GM12892 (cell line): ENCODE data around the gene ARRDC1.
"Not testable (repeated sequence)": the region's sequence is repeated elsewhere in the genome, so short reads cannot be mapped to it uniquely, and the experiment has no call there.

Experiments
- DNase-seq: peaks from one replicate; pipeline ENCODE4 v3.0.0; 2011; ENCODE audit not compliant: insufficient read length
- FAIRE-seq: peaks from 2 replicates; lab custom pipeline; 2011; peaks lifted over from hg19 to GRCh38; lab: Jason Lieb, UNC
- POLR2A ChIP-seq: IDR thresholded peaks from 2 replicates; pipeline ENCODE4 v1.6.1; 2011; ENCODE audit warnings: low read depth, low read length, control low read depth
- POLR2AphosphoS5 ChIP-seq: IDR thresholded peaks from 2 replicates; pipeline ENCODE4 v1.6.1; 2011; ENCODE audit warnings: low read depth, low read length, control low read depth
- TAF1 ChIP-seq: IDR thresholded peaks from 2 replicates; pipeline ENCODE4 v1.6.1; 2011; ENCODE audit warnings: low read depth, mild to moderate bottlenecking, control low read depth, low read length, borderline replicate concordance

Gene ARRDC1

DNA sequence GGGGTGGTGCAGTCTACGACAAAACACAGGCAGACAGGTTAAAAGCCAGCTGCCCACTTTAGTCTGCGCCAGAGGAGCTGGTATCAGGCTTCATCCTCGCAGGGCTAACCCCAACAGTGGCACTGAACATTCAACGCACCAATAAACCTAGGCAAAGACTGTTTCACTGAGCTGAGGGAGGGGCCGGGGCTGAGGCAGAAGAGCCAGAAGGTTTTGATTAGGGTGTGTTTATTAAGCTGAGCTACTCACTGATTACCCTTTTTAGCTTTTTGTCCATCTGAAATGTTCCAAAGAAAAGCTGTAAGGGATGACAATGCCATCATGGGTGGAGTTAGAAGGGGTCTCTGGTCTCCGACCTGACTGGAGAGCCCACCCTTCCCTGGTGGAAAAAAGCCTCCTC is 16.6 kb upstream of the ARRDC1 start:
- DNase-seq = no peak
- TF ChIP-seq TAF1 (no peak), POLR2AphosphoS5 (no peak), POLR2A (no peak)
- no peak for FAIRE-seq

DNA sequence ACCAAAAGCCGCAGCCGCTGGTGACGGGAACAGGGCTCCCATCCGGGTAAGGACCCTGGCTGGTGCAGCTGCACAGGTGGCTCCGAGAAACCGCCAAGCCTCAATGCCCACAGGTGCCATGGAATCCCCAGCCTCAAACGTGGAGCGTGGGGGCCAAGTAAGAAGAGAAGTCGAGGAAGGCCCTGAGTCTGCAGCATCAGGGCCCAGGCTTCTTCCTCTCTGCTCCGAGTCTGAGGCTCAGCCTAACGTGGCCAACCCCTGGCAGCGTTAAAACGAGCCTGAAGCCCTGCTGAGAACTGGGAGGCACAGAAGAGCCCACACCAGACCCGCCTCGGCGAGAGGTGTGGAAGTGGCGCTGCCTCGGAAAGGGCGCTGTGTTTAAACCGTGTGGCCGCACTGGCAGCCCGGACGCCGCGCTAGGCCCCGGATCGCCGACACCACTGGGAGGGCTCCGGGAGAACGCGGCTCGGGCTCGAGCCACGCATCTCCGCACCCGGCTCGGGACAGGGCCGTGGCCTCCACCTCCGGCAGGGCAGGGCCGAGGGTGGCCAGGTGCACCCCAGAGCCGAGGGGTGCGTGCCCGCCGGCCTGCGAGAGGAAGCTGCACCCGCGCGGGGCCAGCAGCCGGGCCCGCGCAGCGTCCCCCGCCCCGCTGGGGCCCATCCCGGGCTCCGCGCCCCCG is 15.9 kb upstream of the ARRDC1 start:
- TF ChIP-seq POLR2AphosphoS5 (no peak), POLR2A (no peak), TAF1 (no peak)
- FAIRE-seq (peak; percentile 5), DNase-seq (peak; percentile 46)

DNA sequence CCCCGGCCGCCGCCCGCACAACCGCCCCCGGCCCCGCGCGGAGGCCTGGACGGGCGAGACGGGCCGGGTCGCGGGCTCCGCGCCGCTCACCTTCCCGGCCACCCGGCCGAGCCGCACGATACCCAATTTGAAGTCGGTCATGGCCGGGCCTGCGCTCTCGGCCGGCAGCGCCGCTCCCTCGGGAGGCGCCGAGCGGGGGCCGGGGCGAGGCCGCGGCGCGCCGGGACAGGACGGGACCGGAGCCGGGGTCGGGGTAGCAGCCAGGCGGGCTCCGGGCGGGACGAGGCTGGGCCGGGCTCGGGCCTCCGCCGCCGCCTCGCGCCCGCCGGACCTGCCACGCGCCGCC is 15.4 kb upstream of the ARRDC1 start:
- no peak for FAIRE-seq
- TF ChIP-seq TAF1 (no peak), POLR2A (no peak), POLR2AphosphoS5 (no peak)
- DNase-seq = no peak

DNA sequence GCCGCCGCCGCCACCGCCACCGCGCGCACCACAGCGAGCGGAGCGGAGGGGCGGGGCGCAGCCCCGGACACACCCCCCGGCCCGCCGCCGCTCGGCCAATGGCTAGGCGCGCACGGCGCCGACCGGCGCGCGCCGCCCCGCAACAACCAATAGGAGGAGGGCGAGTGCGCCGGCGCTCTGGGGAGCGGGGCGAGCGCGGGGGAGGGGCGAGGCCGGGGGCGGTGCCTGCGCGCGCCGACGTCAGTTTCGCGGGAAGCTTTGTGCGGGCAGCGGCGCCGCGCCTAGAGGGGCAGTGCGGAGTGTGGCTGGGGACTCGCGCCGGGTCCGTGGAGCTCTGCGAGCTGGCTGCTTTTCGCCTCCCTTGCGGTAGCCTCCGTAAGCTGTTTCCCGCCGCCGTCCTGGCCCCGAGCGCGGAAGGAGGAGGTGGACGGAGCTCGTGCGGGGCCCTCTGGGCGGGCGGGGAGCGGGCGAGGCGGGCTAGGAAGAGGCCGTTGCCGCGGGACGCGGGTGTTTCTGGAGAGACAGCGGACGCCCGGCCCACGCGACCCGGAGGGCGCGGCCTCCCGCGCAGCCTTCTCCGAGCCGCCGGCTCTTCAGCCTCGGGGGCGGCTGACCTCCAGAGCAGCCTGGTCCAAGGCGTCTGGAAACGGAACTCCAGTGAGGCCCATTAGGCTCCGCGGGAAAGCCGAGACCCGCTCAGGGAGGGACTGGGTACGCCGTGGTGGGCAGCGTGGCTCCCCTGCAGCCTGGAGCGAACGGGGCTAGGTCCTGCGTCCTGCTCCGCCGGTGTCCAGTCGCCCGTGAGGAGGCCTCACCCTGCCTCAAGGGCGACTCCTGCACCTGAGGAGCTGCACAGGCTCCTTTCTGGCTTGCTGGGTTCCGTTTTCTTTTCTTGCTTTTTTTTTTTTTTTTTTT is 14.8 kb upstream of the ARRDC1 start, which contains the start of gene ZMYND19:
Gene ZMYND19, minus strand, starts transcription at position 44 of the 915 bp plus-strand sequence. CDS start 249 bp downstream, outside the sequence.
- DNase-seq (peak; percentile 100), FAIRE-seq (peak; percentile 99)
- TF ChIP-seq POLR2AphosphoS5 (no peak), POLR2A (peak; percentile 67; the same call in 1 of the 2 replicates), TAF1 (no peak)

DNA sequence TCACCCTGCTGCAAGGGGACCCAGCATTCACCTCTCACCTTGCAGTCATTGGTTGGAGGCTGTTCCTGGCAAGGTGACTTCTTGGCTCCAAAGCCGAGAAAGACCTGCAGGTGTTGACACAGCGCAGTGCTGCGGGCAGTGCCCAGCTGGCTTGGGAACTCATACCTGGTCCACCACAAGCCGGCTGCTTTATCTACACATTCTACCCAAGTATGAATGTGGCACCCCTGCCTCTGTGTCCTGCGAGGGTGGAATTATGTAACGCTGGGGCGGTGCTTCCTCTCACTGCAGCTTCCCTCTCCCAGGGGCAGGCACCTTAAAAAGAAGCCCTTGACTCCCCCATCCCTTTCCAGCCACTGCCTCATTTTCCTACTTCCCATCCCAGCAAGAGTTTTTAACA is 12.7 kb upstream of the ARRDC1 start:
- FAIRE-seq (no peak), DNase-seq (no peak)
- TF ChIP-seq POLR2A = no peak
- TF ChIP-seq POLR2AphosphoS5 = no peak
- TF ChIP-seq TAF1 = no peak

DNA sequence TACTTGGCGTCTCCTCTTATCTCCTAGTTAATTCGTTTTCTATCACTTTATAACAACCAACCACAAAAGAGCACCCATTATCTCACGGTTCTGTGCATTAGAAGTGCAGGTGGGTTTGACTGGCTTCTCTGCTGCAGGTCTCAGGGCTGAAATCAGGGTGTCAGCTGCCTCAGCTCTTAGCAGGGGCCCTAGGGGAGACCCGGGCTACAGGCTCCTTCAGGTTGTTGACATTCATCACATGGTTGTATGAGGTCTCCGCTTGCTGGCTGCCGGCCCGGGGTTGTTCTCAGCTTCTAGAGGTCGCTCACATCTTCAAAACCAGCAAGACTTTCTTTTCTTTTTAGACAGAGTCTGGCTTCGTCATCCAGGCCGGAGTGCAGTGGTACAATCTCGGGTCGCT is 12.3 kb upstream of the ARRDC1 start:
- FAIRE-seq (no peak), DNase-seq (no peak)

DNA sequence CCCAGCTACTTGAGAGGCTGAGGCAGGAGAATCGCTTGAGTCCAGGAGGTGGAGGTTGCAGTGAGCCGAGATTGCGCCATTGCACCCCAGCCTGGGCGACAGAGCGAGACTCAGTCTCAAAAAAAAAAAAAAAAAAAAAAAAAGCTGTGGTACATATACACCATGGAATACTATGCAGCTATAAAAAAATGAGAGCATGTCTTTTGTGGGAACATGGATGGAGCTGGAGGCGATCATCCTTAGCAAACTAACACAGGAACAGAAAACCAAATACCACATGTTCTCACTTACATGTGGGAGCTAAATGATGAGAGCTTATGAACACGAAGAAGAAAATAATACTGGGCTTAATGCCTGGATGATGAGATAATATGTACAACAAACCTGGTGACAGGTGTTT is 8.9 kb upstream of the ARRDC1 start:
- FAIRE-seq, DNase-seq: not testable (repeated sequence)

More for the DNA sequence above, 12.3 kb upstream of the ARRDC1 start:
- no peak for TF ChIP-seq POLR2A
- TF ChIP-seq POLR2AphosphoS5 = no peak
- no peak for TF ChIP-seq TAF1

DNA sequence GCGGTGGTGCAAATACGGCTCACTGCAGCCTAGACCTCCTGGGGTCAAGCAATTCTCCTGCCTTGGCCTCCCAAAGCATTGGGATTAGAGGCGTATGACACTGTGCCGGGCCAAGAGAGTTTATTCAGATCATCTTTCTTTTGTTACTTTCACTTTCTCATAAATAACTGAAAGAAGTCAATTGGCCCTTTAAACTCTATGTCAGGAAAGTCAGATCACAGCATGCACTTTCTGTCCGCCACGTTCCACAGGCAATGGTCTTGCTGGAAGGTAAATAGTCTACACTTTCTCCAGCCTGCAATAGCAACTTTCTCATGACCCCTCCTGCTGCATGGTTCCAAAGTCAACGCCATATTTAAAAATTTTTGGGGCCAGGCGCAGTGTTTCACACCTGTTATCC is 6.5 kb upstream of the ARRDC1 start:
- no peak for FAIRE-seq
- no peak for DNase-seq
- TF ChIP-seq POLR2AphosphoS5 (no peak), TAF1 (no peak), POLR2A (no peak)

DNA sequence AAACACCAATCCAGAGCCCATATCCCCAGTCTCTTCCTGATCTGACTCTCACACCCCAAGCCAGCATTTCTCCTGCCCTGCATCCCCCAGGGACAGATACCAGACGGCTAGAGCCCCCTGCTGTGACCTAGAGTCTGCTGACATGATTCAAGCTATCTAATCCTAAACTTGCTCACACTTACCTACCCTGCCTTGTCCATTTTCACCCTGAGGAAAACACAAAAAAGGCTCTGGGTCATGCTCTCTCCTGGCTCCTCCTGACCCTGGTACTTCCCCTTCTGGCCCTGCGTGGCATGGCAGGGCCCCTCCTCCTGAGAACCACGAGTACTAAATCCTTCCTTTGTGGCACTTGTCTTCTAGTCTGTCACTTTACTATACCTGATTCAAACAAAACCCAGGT is 2.8 kb upstream of the ARRDC1 start:
- DNase-seq = no peak
- peak; percentile 57 for FAIRE-seq

DNA sequence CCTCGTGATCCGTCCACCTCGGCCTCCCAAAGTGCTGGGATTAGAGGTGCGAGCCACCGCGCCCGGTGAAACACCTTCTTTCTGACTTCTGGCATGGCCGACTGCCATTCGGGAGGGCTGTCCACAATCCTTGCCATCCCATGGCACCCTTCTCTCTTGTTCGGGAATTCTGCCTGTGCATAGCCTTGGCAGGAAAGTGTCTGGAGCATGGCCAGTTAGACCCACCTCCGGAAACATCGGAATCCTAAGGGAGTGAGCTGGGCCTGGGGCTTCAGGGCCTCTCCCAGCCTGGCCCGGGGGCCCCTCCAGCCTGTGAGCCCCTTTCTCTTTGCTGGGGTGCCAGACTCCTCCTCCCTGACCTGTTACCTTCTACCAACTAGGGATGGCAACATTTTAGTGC is 1.6 kb upstream of the ARRDC1 start:
- DNase-seq (no peak), FAIRE-seq (no peak)

More for the DNA sequence above, 2.8 kb upstream of the ARRDC1 start:
- TF ChIP-seq POLR2AphosphoS5 (no peak), TAF1 (no peak), POLR2A (no peak)

DNA sequence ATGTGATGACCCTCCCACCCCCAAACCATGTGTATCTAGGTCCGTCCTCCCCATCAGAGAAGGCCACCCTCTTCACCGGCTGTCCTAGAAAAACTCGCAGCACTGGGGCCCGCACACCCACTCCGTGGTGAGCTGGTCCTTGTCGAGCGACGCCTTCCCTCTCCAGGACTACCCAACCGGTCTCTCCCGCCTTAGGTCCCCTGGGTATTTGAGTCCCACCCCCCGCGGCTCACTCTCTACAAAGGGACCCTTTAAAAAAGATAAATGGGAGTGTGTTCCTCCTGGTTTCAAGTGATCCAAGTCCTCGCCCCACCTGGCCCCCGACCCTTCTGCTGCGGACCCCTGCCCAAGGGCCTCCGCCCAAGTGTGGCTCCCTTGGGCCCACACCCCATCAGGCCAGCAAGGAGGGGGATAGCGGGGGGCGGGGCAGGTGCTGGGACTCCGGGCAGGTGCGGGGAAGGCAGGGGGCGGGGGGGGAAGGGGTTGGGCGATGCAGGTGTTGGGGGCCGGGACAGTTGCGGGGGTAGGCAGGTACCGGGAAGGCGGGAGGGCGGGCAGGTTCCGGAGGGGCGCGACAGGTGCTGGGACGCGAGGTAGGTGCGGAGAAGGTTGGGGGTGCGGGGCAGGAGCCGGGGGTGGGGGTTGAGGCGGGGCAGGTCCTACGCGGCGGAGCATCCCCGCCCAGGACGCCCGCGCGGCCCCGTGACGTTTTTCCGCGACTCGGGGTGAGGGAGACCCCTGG is 970 bp upstream of the ARRDC1 start:
- no peak for TF ChIP-seq POLR2AphosphoS5
- TF ChIP-seq POLR2A = no peak
- no peak for TF ChIP-seq TAF1
- FAIRE-seq (no peak), DNase-seq (no peak)

More for the DNA sequence above, 1.6 kb upstream of the ARRDC1 start:
- TF ChIP-seq TAF1 = no peak
- no peak for TF ChIP-seq POLR2AphosphoS5
- TF ChIP-seq POLR2A = no peak
